H1 (cell line): ENCODE measurements around the gene GAR1.

ENCODE experiments used
- CHD1 ChIP-seq: IDR thresholded peaks from 2 replicates; pipeline ENCODE4 v1.6.1; 2012; ENCODE audit warnings: low read depth, low read length, improper control_type of control experiment
- EGR1 ChIP-seq: IDR thresholded peaks from 2 replicates; pipeline ENCODE4 v1.6.1; 2011; ENCODE audit warnings: low read depth, low read length, borderline replicate concordance
- TEAD4 ChIP-seq: IDR thresholded peaks from 2 replicates; pipeline ENCODE4 v1.6.1; 2012; ENCODE audit warnings: low read depth, low read length, inconsistent platforms, mixed read lengths
- TF ChIP-seq, protein P1 (sequence below), 3 experiments: IDR thresholded peaks; 1 replicate in 2 of 3; 2 replicates in 1 of 3; pipeline versions ENCODE4 v1.5.1 to v1.6.1; 2011; ENCODE audit warnings: low read length in 3 of 3, mild to moderate bottlenecking in 3 of 3, inconsistent platforms in 2 of 3, low read depth in 1 of 3, moderate library complexity in 1 of 3; ENCODE audit not compliant: insufficient read depth in 1 of 3; ENCODE audit errors: control extremely low read depth in 1 of 3

DNA sequence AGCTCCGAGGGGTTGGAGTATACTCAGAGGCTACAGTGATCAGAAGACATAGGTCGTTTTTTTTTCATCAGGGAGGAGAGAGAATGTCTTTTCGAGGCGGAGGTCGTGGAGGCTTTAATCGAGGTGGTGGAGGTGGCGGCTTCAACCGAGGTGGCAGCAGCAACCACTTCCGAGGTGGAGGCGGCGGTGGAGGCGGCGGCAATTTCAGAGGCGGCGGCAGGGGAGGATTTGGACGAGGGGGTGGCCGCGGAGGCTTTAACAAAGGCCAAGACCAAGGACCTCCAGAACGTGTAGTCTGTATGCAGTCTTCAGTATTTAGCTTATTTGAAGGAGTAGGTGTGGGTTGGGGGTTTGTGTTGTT lies 500 bp downstream of the GAR1 start:
- TF ChIP-seq, protein P1, sequence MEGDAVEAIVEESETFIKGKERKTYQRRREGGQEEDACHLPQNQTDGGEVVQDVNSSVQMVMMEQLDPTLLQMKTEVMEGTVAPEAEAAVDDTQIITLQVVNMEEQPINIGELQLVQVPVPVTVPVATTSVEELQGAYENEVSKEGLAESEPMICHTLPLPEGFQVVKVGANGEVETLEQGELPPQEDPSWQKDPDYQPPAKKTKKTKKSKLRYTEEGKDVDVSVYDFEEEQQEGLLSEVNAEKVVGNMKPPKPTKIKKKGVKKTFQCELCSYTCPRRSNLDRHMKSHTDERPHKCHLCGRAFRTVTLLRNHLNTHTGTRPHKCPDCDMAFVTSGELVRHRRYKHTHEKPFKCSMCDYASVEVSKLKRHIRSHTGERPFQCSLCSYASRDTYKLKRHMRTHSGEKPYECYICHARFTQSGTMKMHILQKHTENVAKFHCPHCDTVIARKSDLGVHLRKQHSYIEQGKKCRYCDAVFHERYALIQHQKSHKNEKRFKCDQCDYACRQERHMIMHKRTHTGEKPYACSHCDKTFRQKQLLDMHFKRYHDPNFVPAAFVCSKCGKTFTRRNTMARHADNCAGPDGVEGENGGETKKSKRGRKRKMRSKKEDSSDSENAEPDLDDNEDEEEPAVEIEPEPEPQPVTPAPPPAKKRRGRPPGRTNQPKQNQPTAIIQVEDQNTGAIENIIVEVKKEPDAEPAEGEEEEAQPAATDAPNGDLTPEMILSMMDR (IDR thresholded peaks at IDR 0.05; ENCODE audit: control extremely low read depth in 1 of 3, insufficient read depth in 1 of 3, low read depth in 1 of 3, low read length in 3 of 3): no peak
- TF ChIP-seq TEAD4 (no peak), EGR1 (no peak), CHD1 (no peak)
